Measurements from ENCODE around the gene PLXNA4. TPM values are rescaled to one million over a fixed set of nuclear protein-coding genes. Genes with fewer than 3 reads are reported as not detected.

The PLXNA4 gene
- total and polyA plus RNA-seq, 9 of the 15 experiments (the other 6 are each of a cell fraction or from before 2014, with no cell fraction given) = under 0.01 to 0.09 TPM; not detected in 7

DNA sequence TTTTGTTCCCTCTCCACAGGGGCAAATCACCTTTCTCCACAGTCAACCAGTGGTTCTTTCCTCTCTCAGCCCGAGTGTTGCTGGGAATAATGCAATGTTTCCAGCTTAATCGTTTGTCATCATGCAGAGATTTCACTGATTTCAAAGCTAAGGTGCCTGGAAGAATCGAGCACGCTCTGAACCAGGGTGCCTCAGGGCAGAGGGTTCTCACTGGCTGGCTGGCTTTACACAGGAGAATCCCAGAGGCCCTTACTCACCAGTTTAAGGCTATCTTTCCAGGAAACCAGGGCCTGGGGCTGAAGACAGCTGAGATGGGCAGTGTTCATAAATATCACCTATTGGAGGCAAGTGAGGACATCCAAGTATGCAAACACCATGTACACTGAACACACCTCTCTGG, 21.8 kb downstream of the PLXNA4 start:
- no peak overlapping the region for H3K4me3 ChIP-seq
- BruUV-seq (replicated peaks) = no TSS peak
- no peak for FAIRE-seq
- in situ Hi-C loops (cut with MboI) = no loop called here
- H3K27ac ChIP-seq (ENCODE audit: extremely low read depth, low read depth, low read length) = no peak overlapping the region
- H3K4me1 ChIP-seq (replicated peaks in 1 of 2; ENCODE audit: control insufficient read depth in 2 of 2, insufficient read depth in 2 of 2, low read length in 2 of 2) = no peaks in the 10 kb centered on the region
- ATAC-seq = no peak
- WGBS (ENCODE audit: insufficient coverage, low coverage, missing lambda C conversion rate) = 0% methylated on average over 4 of the region's 4 CpGs
- no peaks in the 10 kb centered on the region for H4K20me1 ChIP-seq (replicated peaks; ENCODE audit: control insufficient read depth, insufficient read depth, low read length)
- no peak for DNase-seq (ENCODE audit: extremely low read depth in 1 of 4, low spot score in 3 of 4)
- 0 out of 5 replicates have a peak, but pooled peaks cover 0 to 4% of the 10 kb centered on the region in 2 experiments for H3K27me3 ChIP-seq (ENCODE audit: control insufficient read depth in 2 of 2, insufficient read depth in 2 of 2, low read length in 2 of 2)
- CTCF ChIA-PET (ENCODE audit: low intra/inter-chr PET ratio) = no interaction called here
- H3K4me2 ChIP-seq (ENCODE audit: insufficient read depth, low read length) = no peak overlapping the region
- H3K9ac ChIP-seq (ENCODE audit: insufficient read depth in 1 of 2, low read depth in 2 of 2, low read length in 2 of 2) = no peak overlapping the region
- H3K9me1 ChIP-seq (ENCODE audit: control insufficient read depth, insufficient read depth, low read length) = no peaks in the 10 kb centered on the region
- intact Hi-C loops (cut with micrococcal nuclease) = no loop called here
- H3K9me3 ChIP-seq (replicated peaks; ENCODE audit: control insufficient read depth, insufficient read depth, low read depth, low read length) = no peaks in the 10 kb centered on the region
- POLR2A ChIA-PET = interaction anchor here (0.6 kb wide), 1 partner anchor 1778 kb away, joined by 3 read pairs; no protein-coding TSS in a partner anchor
- no peaks in the 10 kb centered on the region for H3K79me2 ChIP-seq (ENCODE audit: control insufficient read depth, insufficient read depth, low read length)
- no peaks in the 10 kb centered on the region for H3K36me3 ChIP-seq (ENCODE audit: control insufficient read depth, insufficient read depth, low read length)
- no peak overlapping the region for H2AFZ ChIP-seq (ENCODE audit: low read depth, low read length)
- TF ChIP-seq, protein P1, sequence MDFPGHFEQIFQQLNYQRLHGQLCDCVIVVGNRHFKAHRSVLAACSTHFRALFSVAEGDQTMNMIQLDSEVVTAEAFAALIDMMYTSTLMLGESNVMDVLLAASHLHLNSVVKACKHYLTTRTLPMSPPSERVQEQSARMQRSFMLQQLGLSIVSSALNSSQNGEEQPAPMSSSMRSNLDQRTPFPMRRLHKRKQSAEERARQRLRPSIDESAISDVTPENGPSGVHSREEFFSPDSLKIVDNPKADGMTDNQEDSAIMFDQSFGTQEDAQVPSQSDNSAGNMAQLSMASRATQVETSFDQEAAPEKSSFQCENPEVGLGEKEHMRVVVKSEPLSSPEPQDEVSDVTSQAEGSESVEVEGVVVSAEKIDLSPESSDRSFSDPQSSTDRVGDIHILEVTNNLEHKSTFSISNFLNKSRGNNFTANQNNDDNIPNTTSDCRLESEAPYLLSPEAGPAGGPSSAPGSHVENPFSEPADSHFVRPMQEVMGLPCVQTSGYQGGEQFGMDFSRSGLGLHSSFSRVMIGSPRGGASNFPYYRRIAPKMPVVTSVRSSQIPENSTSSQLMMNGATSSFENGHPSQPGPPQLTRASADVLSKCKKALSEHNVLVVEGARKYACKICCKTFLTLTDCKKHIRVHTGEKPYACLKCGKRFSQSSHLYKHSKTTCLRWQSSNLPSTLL (IDR thresholded peaks at IDR 0.05) = no peak
- no peak for TF ChIP-seq CBX2 (IDR thresholded peaks at IDR 0.05; ENCODE audit: insufficient read depth, low read length, poor library complexity, severe bottlenecking)
- TF ChIP-seq, protein P2, sequence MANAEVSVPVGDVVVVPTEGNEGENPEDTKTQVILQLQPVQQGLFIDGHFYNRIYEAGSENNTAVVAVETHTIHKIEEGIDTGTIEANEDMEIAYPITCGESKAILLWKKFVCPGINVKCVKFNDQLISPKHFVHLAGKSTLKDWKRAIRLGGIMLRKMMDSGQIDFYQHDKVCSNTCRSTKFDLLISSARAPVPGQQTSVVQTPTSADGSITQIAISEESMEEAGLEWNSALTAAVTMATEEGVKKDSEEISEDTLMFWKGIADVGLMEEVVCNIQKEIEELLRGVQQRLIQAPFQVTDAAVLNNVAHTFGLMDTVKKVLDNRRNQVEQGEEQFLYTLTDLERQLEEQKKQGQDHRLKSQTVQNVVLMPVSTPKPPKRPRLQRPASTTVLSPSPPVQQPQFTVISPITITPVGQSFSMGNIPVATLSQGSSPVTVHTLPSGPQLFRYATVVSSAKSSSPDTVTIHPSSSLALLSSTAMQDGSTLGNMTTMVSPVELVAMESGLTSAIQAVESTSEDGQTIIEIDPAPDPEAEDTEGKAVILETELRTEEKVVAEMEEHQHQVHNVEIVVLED (CRISPR knock-in tag; IDR thresholded peaks at IDR 0.05) = no peak
- no peak for TF ChIP-seq MED1 (CRISPR knock-in tag; IDR thresholded peaks at IDR 0.05; ENCODE audit: borderline replicate concordance)
- no peak for TF ChIP-seq GATA2 (CRISPR knock-in tag; IDR thresholded peaks at IDR 0.05)
- no peak for TF ChIP-seq HDGF (IDR thresholded peaks at IDR 0.05)
- TF ChIP-seq, protein P3, sequence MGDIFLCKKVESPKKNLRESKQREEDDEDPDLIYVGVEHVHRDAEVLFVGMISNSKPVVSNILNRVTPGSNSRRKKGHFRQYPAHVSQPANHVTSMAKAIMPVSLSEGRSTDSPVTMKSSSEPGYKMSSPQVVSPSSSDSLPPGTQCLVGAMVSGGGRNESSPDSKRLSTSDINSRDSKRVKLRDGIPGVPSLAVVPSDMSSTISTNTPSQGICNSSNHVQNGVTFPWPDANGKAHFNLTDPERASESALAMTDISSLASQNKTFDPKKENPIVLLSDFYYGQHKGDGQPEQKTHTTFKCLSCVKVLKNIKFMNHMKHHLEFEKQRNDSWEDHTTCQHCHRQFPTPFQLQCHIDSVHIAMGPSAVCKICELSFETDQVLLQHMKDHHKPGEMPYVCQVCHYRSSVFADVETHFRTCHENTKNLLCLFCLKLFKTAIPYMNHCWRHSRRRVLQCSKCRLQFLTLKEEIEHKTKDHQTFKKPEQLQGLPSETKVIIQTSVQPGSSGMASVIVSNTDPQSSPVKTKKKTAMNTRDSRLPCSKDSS (IDR thresholded peaks at IDR 0.05; ENCODE audit: low read depth, partially characterized antibody) = no peak
- TF ChIP-seq TEAD1 (CRISPR knock-in tag; IDR thresholded peaks at IDR 0.05) = no peak
- TF ChIP-seq KDM4B (IDR thresholded peaks at IDR 0.05; ENCODE audit: borderline replicate concordance in 2 of 2, low read depth in 1 of 2) = no peak
- TF ChIP-seq TCF3 (CRISPR knock-in tag; IDR thresholded peaks at IDR 0.05) = no peak
- no peak for TF ChIP-seq HIVEP1 (CRISPR knock-in tag; IDR thresholded peaks at IDR 0.05)
- no peak for TF ChIP-seq ELF1 (tag; IDR thresholded peaks at IDR 0.05)
- TF ChIP-seq ZNF140 (CRISPR knock-in tag; IDR thresholded peaks at IDR 0.05) = no peak
- TF ChIP-seq, protein P4, sequence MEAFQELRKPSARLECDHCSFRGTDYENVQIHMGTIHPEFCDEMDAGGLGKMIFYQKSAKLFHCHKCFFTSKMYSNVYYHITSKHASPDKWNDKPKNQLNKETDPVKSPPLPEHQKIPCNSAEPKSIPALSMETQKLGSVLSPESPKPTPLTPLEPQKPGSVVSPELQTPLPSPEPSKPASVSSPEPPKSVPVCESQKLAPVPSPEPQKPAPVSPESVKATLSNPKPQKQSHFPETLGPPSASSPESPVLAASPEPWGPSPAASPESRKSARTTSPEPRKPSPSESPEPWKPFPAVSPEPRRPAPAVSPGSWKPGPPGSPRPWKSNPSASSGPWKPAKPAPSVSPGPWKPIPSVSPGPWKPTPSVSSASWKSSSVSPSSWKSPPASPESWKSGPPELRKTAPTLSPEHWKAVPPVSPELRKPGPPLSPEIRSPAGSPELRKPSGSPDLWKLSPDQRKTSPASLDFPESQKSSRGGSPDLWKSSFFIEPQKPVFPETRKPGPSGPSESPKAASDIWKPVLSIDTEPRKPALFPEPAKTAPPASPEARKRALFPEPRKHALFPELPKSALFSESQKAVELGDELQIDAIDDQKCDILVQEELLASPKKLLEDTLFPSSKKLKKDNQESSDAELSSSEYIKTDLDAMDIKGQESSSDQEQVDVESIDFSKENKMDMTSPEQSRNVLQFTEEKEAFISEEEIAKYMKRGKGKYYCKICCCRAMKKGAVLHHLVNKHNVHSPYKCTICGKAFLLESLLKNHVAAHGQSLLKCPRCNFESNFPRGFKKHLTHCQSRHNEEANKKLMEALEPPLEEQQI (IDR thresholded peaks at IDR 0.05) = no peak
- no peak for TF ChIP-seq NFE2L1 (tag; IDR thresholded peaks at IDR 0.05; ENCODE audit: borderline replicate concordance, low read depth)
- TF ChIP-seq NR2F6 (CRISPR knock-in tag; IDR thresholded peaks at IDR 0.05) = no peak
